HepG2 (cell line): ENCODE data around the gene CLIC3. TPM values are rescaled to one million over a fixed set of nuclear protein-coding genes. Genes with fewer than 3 reads are reported as not detected.

Experiments
- AHR ChIP-seq: IDR thresholded peaks from 2 replicates; pipeline ENCODE4 v1.6.1; 2018; ENCODE audit warnings: missing genetic modification reagents, missing compliant biosample characterization
- AKAP8 ChIP-seq: sonication (generic); formaldehyde crosslinking; IDR thresholded peaks from 2 replicates; pipeline ENCODE4 v1.5.1; 2020; ENCODE audit warnings: mild to moderate bottlenecking, missing genetic modification reagents
- FOXK2 ChIP-seq: fragments of 450-650 bp; IDR thresholded peaks from 2 replicates; pipeline ENCODE4 v1.6.1; 2016
- HDAC1 ChIP-seq: sonication (generic); formaldehyde crosslinking; IDR thresholded peaks from 2 replicates; pipeline ENCODE4 v1.5.1; 2020; ENCODE audit warnings: mild to moderate bottlenecking, missing genetic modification reagents
- KLF6 ChIP-seq: IDR thresholded peaks from 2 replicates; pipeline ENCODE4 v1.8.0; 2016; ENCODE audit warnings: missing biosample characterization, missing genetic modification reagents
- MYC ChIP-seq: sonication (generic); formaldehyde crosslinking; IDR thresholded peaks from 2 replicates; pipeline ENCODE4 v1.9.0; 2021; ENCODE audit warnings: missing genetic modification reagents, borderline replicate concordance
- RAD21 ChIP-seq: fragments of 450-650 bp; formaldehyde crosslinking; IDR thresholded peaks from 2 replicates; pipeline ENCODE4 v1.5.0; 2020; ENCODE audit warnings: mild to moderate bottlenecking
- SP4 ChIP-seq: sonication (generic); formaldehyde crosslinking; IDR thresholded peaks from 2 replicates; pipeline ENCODE4 v1.8.1; 2023; ENCODE audit warnings: mild to moderate bottlenecking, missing genetic modification reagents
- ZFY ChIP-seq: sonication (generic); formaldehyde crosslinking; IDR thresholded peaks from 2 replicates; pipeline ENCODE4 v1.4.0; 2020; ENCODE audit warnings: missing genetic modification reagents
- ZNF777 ChIP-seq: sonication (generic); formaldehyde crosslinking; IDR thresholded peaks from 2 replicates; pipeline ENCODE4 v1.4.0; 2020; ENCODE audit warnings: missing genetic modification reagents
- ZSCAN21 ChIP-seq: sonication (generic); formaldehyde crosslinking; IDR thresholded peaks from 2 replicates; pipeline ENCODE4 v1.8.0; 2022; ENCODE audit warnings: mild to moderate bottlenecking, missing genetic modification reagents, moderate library complexity, borderline replicate concordance
- polyA plus RNA-seq, 8 experiments: library from polyadenylated mRNA; depleted of rRNA in 3 of 8; stranded (reverse) in 7 of 8; unstranded in 1 of 8; fragments of >200 nt; fragmentation: Illumina TruSeq in 4 of 8; extraction: Trizol in 4 of 8; gene quantifications; 2 replicates each; pipeline versions ENCODE4 v1.2.1 to v1.2.3, GENCODE V29; 2011 to 2016; ENCODE audit warnings: low read depth in 4 of 8, missing spikeins in 1 of 8, mixed read lengths in 1 of 8; ENCODE audit not compliant: insufficient read depth in 1 of 8
- total RNA-seq, 5 experiments: library from RNA; depleted of rRNA; stranded (reverse); fragments of >200 nt; fragmentation: Illumina TruSeq; extraction: Trizol; gene quantifications; 2 replicates each; pipeline ENCODE4 v1.2.3, GENCODE V29; 2016; ENCODE audit warnings: low read depth in 1 of 5
- TF ChIP-seq, protein P1 (sequence below), 2 experiments: fragments of 450-650 bp in 1 of 2; sonication (generic) in 1 of 2; formaldehyde crosslinking in 1 of 2; IDR thresholded peaks; 2 replicates each; pipeline versions ENCODE4 v1.6.1 to v1.8.0; 2016 to 2022; ENCODE audit warnings: antibody characterized with exemption in 1 of 2, mild to moderate bottlenecking in 1 of 2, missing genetic modification reagents in 1 of 2
- TF ChIP-seq, protein P2 (sequence below): sonication (generic); formaldehyde crosslinking; IDR thresholded peaks from 2 replicates; pipeline ENCODE4 v1.4.0; 2020; ENCODE audit warnings: missing genetic modification reagents
- TF ChIP-seq, protein P3 (sequence below): sonication (generic); formaldehyde crosslinking; IDR thresholded peaks from 2 replicates; pipeline ENCODE4 v1.8.0; 2022; ENCODE audit warnings: mild to moderate bottlenecking, missing genetic modification reagents, moderate library complexity

The CLIC3 gene
- total and polyA plus RNA-seq, 2 of the 13 experiments (the other 11 are each of a cell fraction or from before 2014, with no cell fraction given): 0.51 to 1.5 TPM

DNA sequence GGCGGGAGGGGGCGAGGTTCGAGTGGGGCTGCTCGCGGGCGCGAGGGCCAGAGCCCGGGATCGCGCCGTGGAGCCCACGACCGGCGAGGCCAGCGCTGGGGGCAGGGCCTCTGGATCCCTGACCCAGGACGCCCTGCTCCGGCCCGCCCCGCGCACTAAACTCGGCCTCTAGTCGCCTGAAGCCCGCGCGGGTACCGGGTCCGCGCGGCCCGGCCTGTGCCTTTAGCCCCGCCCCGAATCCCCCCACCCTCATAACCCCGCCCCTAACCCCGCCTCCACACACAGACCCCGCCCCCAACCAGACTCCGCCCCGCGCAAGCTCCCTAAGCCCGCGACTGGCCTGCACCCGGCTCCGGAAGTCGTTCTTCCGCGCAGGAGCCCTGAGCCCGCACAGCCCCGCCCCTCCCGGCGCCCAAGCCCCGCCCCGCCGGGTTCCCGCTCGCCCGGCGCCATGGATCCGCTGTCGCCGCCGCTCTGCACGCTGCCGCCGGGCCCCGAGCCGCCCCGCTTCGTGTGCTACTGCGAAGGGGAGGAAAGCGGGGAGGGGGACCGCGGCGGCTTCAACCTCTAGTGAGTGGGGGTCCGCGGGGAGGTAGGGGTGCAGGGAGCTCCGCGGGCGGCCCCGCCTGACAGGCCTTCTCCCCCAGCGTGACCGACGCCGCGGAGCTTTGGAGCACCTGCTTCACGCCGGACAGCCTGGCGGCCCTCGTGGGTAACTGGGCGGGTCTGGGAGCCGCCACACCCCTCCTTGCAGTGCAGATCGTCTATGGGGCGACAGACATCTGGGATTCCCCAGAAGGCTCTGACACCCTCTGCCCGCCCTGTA, 4.2 kb downstream of the CLIC3 start, which contains the start of gene PAXX (continued):
- TF ChIP-seq, protein P1, sequence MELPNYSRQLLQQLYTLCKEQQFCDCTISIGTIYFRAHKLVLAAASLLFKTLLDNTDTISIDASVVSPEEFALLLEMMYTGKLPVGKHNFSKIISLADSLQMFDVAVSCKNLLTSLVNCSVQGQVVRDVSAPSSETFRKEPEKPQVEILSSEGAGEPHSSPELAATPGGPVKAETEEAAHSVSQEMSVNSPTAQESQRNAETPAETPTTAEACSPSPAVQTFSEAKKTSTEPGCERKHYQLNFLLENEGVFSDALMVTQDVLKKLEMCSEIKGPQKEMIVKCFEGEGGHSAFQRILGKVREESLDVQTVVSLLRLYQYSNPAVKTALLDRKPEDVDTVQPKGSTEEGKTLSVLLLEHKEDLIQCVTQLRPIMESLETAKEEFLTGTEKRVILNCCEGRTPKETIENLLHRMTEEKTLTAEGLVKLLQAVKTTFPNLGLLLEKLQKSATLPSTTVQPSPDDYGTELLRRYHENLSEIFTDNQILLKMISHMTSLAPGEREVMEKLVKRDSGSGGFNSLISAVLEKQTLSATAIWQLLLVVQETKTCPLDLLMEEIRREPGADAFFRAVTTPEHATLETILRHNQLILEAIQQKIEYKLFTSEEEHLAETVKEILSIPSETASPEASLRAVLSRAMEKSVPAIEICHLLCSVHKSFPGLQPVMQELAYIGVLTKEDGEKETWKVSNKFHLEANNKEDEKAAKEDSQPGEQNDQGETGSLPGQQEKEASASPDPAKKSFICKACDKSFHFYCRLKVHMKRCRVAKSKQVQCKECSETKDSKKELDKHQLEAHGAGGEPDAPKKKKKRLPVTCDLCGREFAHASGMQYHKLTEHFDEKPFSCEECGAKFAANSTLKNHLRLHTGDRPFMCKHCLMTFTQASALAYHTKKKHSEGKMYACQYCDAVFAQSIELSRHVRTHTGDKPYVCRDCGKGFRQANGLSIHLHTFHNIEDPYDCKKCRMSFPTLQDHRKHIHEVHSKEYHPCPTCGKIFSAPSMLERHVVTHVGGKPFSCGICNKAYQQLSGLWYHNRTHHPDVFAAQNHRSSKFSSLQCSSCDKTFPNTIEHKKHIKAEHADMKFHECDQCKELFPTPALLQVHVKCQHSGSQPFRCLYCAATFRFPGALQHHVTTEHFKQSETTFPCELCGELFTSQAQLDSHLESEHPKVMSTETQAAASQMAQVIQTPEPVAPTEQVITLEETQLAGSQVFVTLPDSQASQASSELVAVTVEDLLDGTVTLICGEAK (IDR thresholded peaks at IDR 0.05): no peak
- TF ChIP-seq, protein P1 (CRISPR knock-in tag; IDR thresholded peaks at IDR 0.05): peak; percentile 29; the same call in 1 of the 2 replicates
- TF ChIP-seq ZSCAN21 (CRISPR knock-in tag) (0 out of 2 replicates have a peak, but pooled peaks have one; percentile 36), RAD21 (CRISPR knock-in tag) (peak; percentile 17; the same call in 1 of the 2 replicates), AHR (CRISPR knock-in tag) (0 out of 2 replicates have a peak, but pooled peaks have one; percentile 67), SP4 (CRISPR knock-in tag) (peak; percentile 60; the same call in 1 of the 2 replicates), AKAP8 (CRISPR knock-in tag) (0 out of 2 replicates have a peak, but pooled peaks have one; percentile 9), ZNF777 (CRISPR knock-in tag) (peak; percentile 44), HDAC1 (CRISPR knock-in tag) (no peak), MYC (CRISPR knock-in tag) (peak; percentile 51), ZFY (CRISPR knock-in tag) (peak; percentile 82), FOXK2 (no peak), KLF6 (CRISPR knock-in tag) (peak; percentile 51; the same call in 1 of the 2 replicates)
- TF ChIP-seq, protein P2, sequence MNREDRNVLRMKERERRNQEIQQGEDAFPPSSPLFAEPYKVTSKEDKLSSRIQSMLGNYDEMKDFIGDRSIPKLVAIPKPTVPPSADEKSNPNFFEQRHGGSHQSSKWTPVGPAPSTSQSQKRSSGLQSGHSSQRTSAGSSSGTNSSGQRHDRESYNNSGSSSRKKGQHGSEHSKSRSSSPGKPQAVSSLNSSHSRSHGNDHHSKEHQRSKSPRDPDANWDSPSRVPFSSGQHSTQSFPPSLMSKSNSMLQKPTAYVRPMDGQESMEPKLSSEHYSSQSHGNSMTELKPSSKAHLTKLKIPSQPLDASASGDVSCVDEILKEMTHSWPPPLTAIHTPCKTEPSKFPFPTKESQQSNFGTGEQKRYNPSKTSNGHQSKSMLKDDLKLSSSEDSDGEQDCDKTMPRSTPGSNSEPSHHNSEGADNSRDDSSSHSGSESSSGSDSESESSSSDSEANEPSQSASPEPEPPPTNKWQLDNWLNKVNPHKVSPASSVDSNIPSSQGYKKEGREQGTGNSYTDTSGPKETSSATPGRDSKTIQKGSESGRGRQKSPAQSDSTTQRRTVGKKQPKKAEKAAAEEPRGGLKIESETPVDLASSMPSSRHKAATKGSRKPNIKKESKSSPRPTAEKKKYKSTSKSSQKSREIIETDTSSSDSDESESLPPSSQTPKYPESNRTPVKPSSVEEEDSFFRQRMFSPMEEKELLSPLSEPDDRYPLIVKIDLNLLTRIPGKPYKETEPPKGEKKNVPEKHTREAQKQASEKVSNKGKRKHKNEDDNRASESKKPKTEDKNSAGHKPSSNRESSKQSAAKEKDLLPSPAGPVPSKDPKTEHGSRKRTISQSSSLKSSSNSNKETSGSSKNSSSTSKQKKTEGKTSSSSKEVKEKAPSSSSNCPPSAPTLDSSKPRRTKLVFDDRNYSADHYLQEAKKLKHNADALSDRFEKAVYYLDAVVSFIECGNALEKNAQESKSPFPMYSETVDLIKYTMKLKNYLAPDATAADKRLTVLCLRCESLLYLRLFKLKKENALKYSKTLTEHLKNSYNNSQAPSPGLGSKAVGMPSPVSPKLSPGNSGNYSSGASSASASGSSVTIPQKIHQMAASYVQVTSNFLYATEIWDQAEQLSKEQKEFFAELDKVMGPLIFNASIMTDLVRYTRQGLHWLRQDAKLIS: no peak
- TF ChIP-seq, protein P3, sequence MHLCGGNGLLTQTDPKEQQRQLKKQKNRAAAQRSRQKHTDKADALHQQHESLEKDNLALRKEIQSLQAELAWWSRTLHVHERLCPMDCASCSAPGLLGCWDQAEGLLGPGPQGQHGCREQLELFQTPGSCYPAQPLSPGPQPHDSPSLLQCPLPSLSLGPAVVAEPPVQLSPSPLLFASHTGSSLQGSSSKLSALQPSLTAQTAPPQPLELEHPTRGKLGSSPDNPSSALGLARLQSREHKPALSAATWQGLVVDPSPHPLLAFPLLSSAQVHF (CRISPR knock-in tag): peak; percentile 61; the same call in 1 of the 2 replicates
